Measurements from ENCODE around the gene NHP2. TPM values are rescaled to one million over a fixed set of nuclear protein-coding genes. Genes with fewer than 3 reads are reported as not detected.

Gene NHP2
- total RNA-seq, 1 donor from 2014 or later = 179 TPM

GRCh38 chr5:178113141-178113787 lies 40.4 kb downstream of the NHP2 start, which contains the start of gene N4BP3:
Gene N4BP3 (plus strand): TSS chr5:178113532. CDS start chr5:178119584, 6,052 bp downstream.
- peak; percentile 86 for ATAC-seq

- no peak for ATAC-seq
Measured at GRCh38 chr5:178112545-178112944, 41.1 kb downstream of the NHP2 start.

- ATAC-seq = peak; percentile 10
Measured at GRCh38 chr5:178111925-178112324, 41.8 kb downstream of the NHP2 start.

GRCh38 chr5:178110511-178110910 lies 43.2 kb downstream of the NHP2 start:
- no peak for ATAC-seq

- ATAC-seq = peak; percentile 20
Measured at GRCh38 chr5:178108966-178109365, 44.7 kb downstream of the NHP2 start.

- ATAC-seq = peak; percentile 9
Measured at GRCh38 chr5:178108446-178108845, 45.2 kb downstream of the NHP2 start.

GRCh38 chr5:178107756-178108310 lies 45.9 kb downstream of the NHP2 start:
- ATAC-seq = no peak

- peak; percentile 60 for ATAC-seq
Measured at GRCh38 chr5:178106556-178107239, 47.0 kb downstream of the NHP2 start.

GRCh38 chr5:178106086-178106485 lies 47.6 kb downstream of the NHP2 start:
- ATAC-seq = no peak

- ATAC-seq = peak; percentile 49
Measured at GRCh38 chr5:178104492-178104891, 49.2 kb downstream of the NHP2 start.

- ATAC-seq = no peak
Measured at GRCh38 chr5:178103612-178104011, 50.1 kb downstream of the NHP2 start.

Other genes starting within 250 kb of the NHP2 start
- gene PROP1, start 157.6 kb downstream of the NHP2 start, total RNA-seq = not detected
- 16.5 TPM for gene N4BP3, start 40.4 kb downstream of the NHP2 start, total RNA-seq
- gene RMND5B, start 22.9 kb downstream of the NHP2 start, total RNA-seq = 71.5 TPM
- not detected for gene GMCL2, start 33.5 kb upstream of the NHP2 start, total RNA-seq
- gene HNRNPAB, start 50.6 kb upstream of the NHP2 start, total RNA-seq = 153 TPM
- 26.8 TPM for gene PHYKPL, start 78.9 kb upstream of the NHP2 start, total RNA-seq